ENCODE measurements around the gene MT1F.

GRCh38 chr16:56610609-56611111 is 47.1 kb upstream of the MT1F start:
- no peak for TF ChIP-seq CTCF (IDR thresholded peaks at IDR 0.05)
- TF ChIP-seq EZH2 (IDR thresholded peaks at IDR 0.05; ENCODE audit: borderline replicate concordance, insufficient read depth, low read depth, low read length, poor library complexity, severe bottlenecking) = no peak
